Measurements from ENCODE around the gene UQCC2. TPM values are rescaled to one million over a fixed set of nuclear protein-coding genes. Genes with fewer than 3 reads are reported as not detected.
A peak's percentile ranks its signal among the peaks of the same experiment; 100 is the strongest.

UQCC2 gene
- total RNA-seq, 2 experiments from 2014 or later = 118 to 126 TPM

- Mint-ChIP-seq H3K9me3 (no peaks in the 10 kb centered on the region), H3K27ac (no peak overlapping the region), H3K4me1 (no peaks in the 10 kb centered on the region), H3K27me3 (peaks cover 6% of the 10 kb centered on the region), H3K4me3 (no peak overlapping the region), H3K36me3 (no peaks in the 10 kb centered on the region)
- no peak for DNase-seq
Measured at GRCh38 chr6:33747823-33748222, 36.3 kb upstream of the UQCC2 start.

- Mint-ChIP-seq H3K27ac (no peak within 1 kb of the TSS), H3K4me3 (no peak within 1 kb of the TSS), H3K27me3 (peaks cover 10% of the 10 kb centered on the region), H3K9me3 (no peaks in the 10 kb centered on the region), H3K36me3 (no peaks in the 10 kb centered on the region), H3K4me1 (no peaks in the 10 kb centered on the region)
- DNase-seq = no peak
Measured at GRCh38 chr6:33746651-33747100, 35.2 kb upstream of the UQCC2 start, which contains the start of gene IP6K3. TSS of gene IP6K3 (minus strand) at chr6:33746905. CDS start at chr6:33735476, 11,429 bp downstream.

DNA sequence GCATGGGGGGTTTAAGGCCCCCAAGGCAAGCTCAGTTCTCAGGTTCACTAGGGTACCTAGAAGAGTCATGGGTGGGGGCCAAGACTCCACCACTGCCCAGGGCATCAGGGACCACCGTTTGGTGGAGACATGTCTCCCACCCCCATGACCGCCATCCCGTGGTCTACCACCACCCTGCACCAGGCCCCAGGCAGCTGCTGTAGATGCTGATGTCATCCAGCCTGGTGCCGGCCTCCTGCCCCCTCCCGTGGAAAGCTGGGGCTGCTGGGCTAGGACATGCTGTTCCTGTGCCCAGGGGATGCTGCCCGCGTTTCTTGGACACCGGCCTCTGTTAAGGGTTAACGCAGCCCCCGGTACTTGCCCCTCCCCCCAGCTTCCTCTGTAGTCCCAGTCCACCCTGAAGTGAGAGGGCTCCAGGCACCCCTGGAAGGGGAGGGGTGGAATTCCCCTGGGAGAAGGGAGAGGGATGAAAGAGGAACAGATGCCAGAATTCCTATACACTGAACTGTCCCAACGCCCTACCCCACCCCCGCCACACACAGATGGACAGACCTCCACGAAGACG, 34.6 kb upstream of the UQCC2 start:
- Mint-ChIP-seq H3K4me1 (no peaks in the 10 kb centered on the region), H3K4me3 (no peak overlapping the region), H3K27me3 (peaks cover 10% of the 10 kb centered on the region), H3K9me3 (no peaks in the 10 kb centered on the region), H3K27ac (no peak overlapping the region), H3K36me3 (no peaks in the 10 kb centered on the region)
- DNase-seq = no peak

DNA sequence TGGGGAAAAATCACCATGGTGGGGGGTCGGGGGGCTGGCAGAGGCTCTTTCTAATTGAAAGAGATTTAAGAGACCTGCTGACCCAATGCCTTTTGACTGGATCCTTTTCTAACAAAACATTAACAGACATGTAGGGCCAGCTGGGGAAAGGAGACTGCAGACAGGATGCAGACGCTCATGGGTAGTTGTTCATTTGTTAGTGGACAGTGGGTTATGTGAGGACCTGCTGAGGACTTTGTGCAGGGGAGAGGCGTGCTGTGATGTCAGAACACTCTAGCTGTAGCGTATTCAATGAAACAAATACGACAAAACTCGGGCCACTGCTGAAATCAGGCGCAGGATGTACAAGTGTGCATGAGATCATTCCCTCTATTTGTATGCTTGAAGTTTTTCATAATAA, 34.0 kb upstream of the UQCC2 start:
- no peaks in the 10 kb centered on the region for H3K9me3 Mint-ChIP-seq
- H3K4me3 Mint-ChIP-seq = no peak overlapping the region
- no peaks in the 10 kb centered on the region for H3K36me3 Mint-ChIP-seq
- H3K27me3 Mint-ChIP-seq = peaks cover 10% of the 10 kb centered on the region
- DNase-seq = no peak
- H3K4me1 Mint-ChIP-seq = no peaks in the 10 kb centered on the region
- H3K27ac Mint-ChIP-seq = no peak overlapping the region

DNA sequence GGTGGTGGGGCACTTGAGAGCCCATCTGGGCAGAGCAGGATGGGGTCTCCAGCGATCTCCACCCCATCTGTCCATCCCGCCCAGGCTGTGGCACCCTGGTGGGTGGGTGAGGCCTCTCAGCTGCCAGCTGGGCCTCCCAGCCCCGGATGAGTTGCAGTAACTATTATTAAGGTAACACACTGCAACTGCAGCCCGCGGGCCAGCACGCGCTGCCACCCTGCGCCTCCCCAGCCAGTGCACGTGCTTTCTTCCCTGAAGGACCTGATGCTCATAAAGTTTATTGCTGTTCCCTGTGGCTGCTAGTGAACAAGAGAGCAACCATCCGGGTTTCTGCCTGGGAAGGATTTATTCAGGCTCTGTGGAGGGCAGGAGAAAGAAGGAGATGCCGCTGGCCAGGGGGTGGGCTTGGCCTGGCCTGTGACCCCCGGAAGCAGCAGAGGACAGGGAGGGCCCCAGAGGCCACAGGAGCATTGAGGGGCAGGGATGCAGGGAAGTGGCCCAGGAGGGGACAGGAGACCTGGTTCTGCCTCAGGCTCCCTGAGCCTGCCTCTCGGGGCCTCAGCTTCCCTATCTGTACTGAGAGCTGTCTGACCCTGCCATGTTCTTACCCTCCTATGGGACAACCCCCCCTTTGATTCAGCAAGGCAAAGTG, 33.5 kb upstream of the UQCC2 start:
- no peaks in the 10 kb centered on the region for H3K36me3 Mint-ChIP-seq
- H3K9me3 Mint-ChIP-seq = no peaks in the 10 kb centered on the region
- H3K27ac Mint-ChIP-seq = no peak overlapping the region
- H3K27me3 Mint-ChIP-seq = peaks cover 10% of the 10 kb centered on the region
- H3K4me3 Mint-ChIP-seq = no peak overlapping the region
- no peaks in the 10 kb centered on the region for H3K4me1 Mint-ChIP-seq
- no peak for DNase-seq

DNA sequence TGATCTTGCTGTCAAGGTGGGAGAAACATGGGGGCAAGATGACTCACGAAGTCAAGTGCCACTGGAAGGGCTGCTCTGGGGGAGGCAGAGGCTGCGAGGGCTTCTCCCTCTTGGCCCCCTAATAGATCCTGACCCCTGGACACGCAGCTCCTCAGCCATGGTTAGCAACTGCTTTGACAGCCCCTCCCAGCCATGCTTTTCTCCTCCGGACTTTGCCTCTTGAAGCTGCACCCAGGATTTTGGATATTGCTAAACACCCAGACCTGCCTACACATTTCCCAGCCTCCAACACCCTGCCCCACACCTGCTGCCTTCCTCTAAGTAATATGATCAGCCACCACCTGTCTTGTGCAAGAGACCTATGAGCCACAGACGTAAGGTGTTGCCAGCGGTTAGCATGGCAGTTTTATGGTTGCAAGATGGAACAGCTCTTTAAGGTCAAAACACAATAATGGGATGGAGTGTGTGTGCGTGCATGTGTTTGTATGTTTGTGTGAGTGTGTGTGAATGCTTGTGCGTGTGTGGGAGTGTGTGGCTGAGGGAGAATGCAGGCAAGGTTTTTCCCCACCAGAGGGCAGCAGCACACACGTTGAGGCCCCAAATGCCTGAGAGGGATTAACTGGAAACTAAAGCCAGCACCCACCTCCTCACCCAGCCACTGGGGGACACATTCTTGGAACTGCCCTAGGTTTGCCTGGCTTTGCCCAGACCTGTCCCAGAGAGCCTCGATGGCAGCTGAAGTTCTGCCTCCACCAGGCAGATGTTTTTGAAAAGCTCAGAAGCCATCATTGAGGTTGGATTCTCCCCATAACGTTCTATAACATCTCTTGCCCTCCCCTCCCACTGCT, 32.7 kb upstream of the UQCC2 start:
- Mint-ChIP-seq H3K27ac (no peak overlapping the region), H3K9me3 (no peaks in the 10 kb centered on the region), H3K27me3 (peaks cover 10% of the 10 kb centered on the region), H3K36me3 (no peaks in the 10 kb centered on the region), H3K4me1 (no peaks in the 10 kb centered on the region), H3K4me3 (no peak overlapping the region)
- peak; percentile 64 for DNase-seq

- Mint-ChIP-seq H3K27me3 (peaks cover 10% of the 10 kb centered on the region), H3K9me3 (no peaks in the 10 kb centered on the region), H3K4me1 (no peaks in the 10 kb centered on the region), H3K36me3 (no peaks in the 10 kb centered on the region), H3K4me3 (no peak overlapping the region), H3K27ac (no peak overlapping the region)
- no peak for DNase-seq
Measured at GRCh38 chr6:33742837-33743236, 31.3 kb upstream of the UQCC2 start.

DNA sequence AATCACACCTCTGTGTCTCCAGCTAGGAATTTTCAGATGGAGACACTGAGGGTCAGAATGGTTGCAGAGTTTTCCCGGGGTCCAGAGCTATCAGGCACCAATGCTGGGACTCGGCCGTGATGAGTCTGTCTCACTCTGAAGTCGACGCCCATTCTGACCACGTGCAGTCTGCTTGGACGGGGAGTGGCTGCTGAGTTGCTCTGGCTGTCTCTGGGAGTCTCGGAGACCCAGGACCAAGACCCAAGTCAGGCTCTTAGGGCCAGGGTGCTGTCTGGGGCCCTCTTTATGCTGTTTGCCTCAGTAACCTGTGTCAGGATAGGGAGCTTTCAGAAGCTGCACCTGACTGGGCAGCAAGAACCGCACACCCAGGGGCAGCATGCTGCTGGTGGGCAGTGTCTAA, 30.6 kb upstream of the UQCC2 start:
- Mint-ChIP-seq H3K9me3 (no peaks in the 10 kb centered on the region), H3K36me3 (no peaks in the 10 kb centered on the region), H3K4me3 (no peak overlapping the region), H3K27ac (no peak overlapping the region), H3K27me3 (peaks cover 10% of the 10 kb centered on the region), H3K4me1 (no peaks in the 10 kb centered on the region)
- DNase-seq = no peak

GRCh38 chr6:33740794-33741193, 29.3 kb upstream of the UQCC2 start:
- Mint-ChIP-seq H3K27ac (no peak overlapping the region), H3K4me1 (no peaks in the 10 kb centered on the region), H3K4me3 (no peak overlapping the region), H3K9me3 (no peaks in the 10 kb centered on the region), H3K27me3 (peaks cover 10% of the 10 kb centered on the region), H3K36me3 (no peaks in the 10 kb centered on the region)
- no peak for DNase-seq

DNA sequence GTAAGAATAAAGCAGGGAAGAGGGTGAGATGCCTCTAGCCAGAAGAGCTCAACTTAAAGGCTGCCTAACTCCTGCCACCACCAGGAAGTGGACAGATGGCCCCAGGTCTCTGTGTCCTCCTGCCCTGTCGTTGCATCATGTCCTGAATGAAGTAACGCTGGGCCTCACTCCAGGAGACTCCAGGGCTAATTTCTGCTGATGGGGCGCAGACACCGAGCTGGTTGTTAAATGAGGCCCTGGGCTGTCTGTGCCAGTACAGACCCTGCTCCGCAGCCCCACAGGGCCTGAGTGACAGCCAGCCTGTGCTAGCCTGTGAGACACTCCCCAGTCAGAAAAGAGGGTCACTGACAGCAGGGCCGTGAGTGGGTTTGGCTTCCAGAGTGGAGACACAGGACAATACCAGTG, 28.7 kb upstream of the UQCC2 start:
- H3K9me3 Mint-ChIP-seq = no peaks in the 10 kb centered on the region
- H3K27me3 Mint-ChIP-seq = peaks cover 10% of the 10 kb centered on the region
- no peaks in the 10 kb centered on the region for H3K4me1 Mint-ChIP-seq
- DNase-seq = no peak
- no peak overlapping the region for H3K27ac Mint-ChIP-seq
- H3K36me3 Mint-ChIP-seq = no peaks in the 10 kb centered on the region
- H3K4me3 Mint-ChIP-seq = no peak overlapping the region

- H3K9me3 Mint-ChIP-seq = no peaks in the 10 kb centered on the region
- H3K4me3 Mint-ChIP-seq = no peak overlapping the region
- no peaks in the 10 kb centered on the region for H3K36me3 Mint-ChIP-seq
- no peaks in the 10 kb centered on the region for H3K4me1 Mint-ChIP-seq
- no peak for DNase-seq
- H3K27me3 Mint-ChIP-seq = peaks cover 10% of the 10 kb centered on the region
- no peak overlapping the region for H3K27ac Mint-ChIP-seq
Measured at GRCh38 chr6:33739571-33739970, 28.1 kb upstream of the UQCC2 start.

GRCh38 chr6:33738879-33739278, 27.4 kb upstream of the UQCC2 start:
- H3K27me3 Mint-ChIP-seq = peaks cover 5% of the 10 kb centered on the region
- no peak overlapping the region for H3K4me3 Mint-ChIP-seq
- no peaks in the 10 kb centered on the region for H3K4me1 Mint-ChIP-seq
- no peaks in the 10 kb centered on the region for H3K9me3 Mint-ChIP-seq
- H3K27ac Mint-ChIP-seq = no peak overlapping the region
- no peaks in the 10 kb centered on the region for H3K36me3 Mint-ChIP-seq
- DNase-seq = no peak

- Mint-ChIP-seq H3K27ac (no peak overlapping the region), H3K4me1 (no peaks in the 10 kb centered on the region), H3K36me3 (no peaks in the 10 kb centered on the region), H3K9me3 (no peaks in the 10 kb centered on the region), H3K27me3 (peaks cover 5% of the 10 kb centered on the region), H3K4me3 (no peak overlapping the region)
- DNase-seq = no peak
Measured at GRCh38 chr6:33738153-33738552, 26.7 kb upstream of the UQCC2 start.

DNA sequence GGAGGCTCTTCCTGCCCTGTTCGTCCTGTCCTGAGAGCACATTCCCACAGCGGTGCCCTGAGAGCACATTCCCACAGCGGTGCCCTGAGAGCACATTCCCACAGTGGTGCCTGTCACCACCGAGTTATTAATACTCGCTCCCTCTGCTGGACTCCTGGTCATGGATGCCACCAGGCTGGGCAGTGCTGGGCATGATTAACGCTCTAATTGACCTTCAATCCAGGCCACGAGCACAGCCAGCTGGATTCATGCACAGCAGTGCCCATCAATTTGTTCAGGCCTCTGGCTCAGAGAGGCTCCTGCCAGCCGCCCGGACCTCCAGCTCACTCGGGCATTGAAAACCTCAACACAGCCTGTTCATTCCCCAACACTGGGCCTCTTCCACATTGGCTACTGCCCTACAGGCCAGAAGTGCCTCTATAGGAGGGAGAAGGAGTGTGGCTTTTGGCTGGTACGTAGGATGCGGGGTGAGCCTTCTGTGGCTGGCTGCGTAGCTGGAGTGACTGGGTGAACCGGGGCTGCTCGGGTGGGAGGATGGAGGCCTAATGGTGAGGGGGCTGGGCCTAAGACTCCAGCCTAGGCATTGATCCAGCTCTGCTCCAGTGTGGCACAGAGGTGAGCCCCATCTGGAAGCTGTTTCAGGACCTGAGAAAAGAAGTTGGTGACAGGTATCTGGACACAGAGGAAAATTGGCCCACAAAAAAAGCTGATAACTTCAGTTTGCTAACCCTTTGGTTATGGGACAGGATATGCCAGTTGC, 25.9 kb upstream of the UQCC2 start:
- Mint-ChIP-seq H3K9me3 (no peaks in the 10 kb centered on the region), H3K4me3 (no peak overlapping the region), H3K36me3 (no peaks in the 10 kb centered on the region), H3K27me3 (no peaks in the 10 kb centered on the region), H3K4me1 (no peaks in the 10 kb centered on the region), H3K27ac (no peak overlapping the region)
- no peak for DNase-seq

DNA sequence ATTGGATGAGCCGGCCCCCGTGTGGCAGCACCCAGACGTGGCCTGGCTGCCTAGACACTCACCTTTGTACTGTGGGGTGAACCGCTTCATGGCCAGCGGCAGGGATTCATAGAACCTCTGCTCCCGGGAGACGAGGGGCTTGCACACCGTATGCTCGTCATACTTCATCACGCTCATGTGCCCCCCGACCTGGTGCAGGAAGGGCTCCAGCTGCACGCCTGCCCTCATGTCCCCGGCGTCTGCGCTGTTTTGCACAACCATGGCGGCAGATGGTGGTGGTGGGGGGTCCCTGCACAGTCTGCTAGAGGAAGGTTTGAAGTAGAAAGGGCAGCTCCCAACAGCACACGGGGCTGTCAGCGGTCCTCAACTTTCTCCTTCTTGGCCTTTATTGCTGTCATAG, 23.7 kb upstream of the UQCC2 start:
- H3K27me3 Mint-ChIP-seq = no peaks in the 10 kb centered on the region
- no peak overlapping the region for H3K27ac Mint-ChIP-seq
- no peaks in the 10 kb centered on the region for H3K4me1 Mint-ChIP-seq
- H3K36me3 Mint-ChIP-seq = no peaks in the 10 kb centered on the region
- H3K4me3 Mint-ChIP-seq = no peak overlapping the region
- no peak for DNase-seq
- no peaks in the 10 kb centered on the region for H3K9me3 Mint-ChIP-seq
